ENCODE results near the gene USP38. TPM values are rescaled to one million over a fixed set of nuclear protein-coding genes. Genes with fewer than 3 reads are reported as not detected.

USP38 gene
- total and polyA plus RNA-seq, 2 of the 4 experiments (the other 2 are of a cell fraction) = 5.5 to 17.0 TPM

GRCh38 chr4:143253166-143253565, 68.4 kb downstream of the USP38 start:
- Histone ChIP-seq H4K8ac (ENCODE audit: low read depth in 2 of 2, low read length in 2 of 2) (no peak overlapping the region; a peak in 1 of 4 replicates), H4K5ac (ENCODE audit: low read depth, low read length) (no peak overlapping the region; the same call in 1 of the 2 replicates), H2BK20ac (ENCODE audit: low read depth, low read length) (0 out of 2 replicates have a peak overlapping the region, but pooled peaks have one; percentile 72), H3K4me2 (ENCODE audit: low read depth, low read length) (no peak overlapping the region), H2AK9ac (replicated peaks; ENCODE audit: low read depth, low read length, poor library complexity) (no peak overlapping the region), H3K4me1 (ENCODE audit: control insufficient read depth, insufficient read depth, low read length) (peaks cover 7% of the 10 kb centered on the region), H4K20me1 (ENCODE audit: insufficient read depth, low read length) (no peaks in the 10 kb centered on the region), H3K9me1 (ENCODE audit: insufficient read depth, low read length) (no peaks in the 10 kb centered on the region; the same call in 1 of the 2 replicates), H3K79me1 (ENCODE audit: low read depth in 1 of 2, low read length in 2 of 2) (no peaks in the 10 kb centered on the region), H3K9me3 (ENCODE audit: control insufficient read depth, insufficient read depth, low read length) (no peaks in the 10 kb centered on the region), H3K27ac (ENCODE audit: insufficient read depth, low read length) (no peak overlapping the region), H3K4ac (ENCODE audit: low read depth, low read length) (no peak overlapping the region), H3K36me3 (ENCODE audit: control insufficient read depth, insufficient read depth, low read length) (no peaks in the 10 kb centered on the region), H2BK15ac (ENCODE audit: low read depth, low read length) (no peak overlapping the region), H4K91ac (ENCODE audit: insufficient read depth, low read depth, low read length) (no peak overlapping the region), H2AK5ac (ENCODE audit: low read depth, low read length) (no peak overlapping the region), H2BK120ac (ENCODE audit: low read depth, low read length) (no peak overlapping the region), H3K4me3 (ENCODE audit: insufficient read depth, low read depth, low read length) (no peak overlapping the region), H3K9ac (ENCODE audit: low read depth, low read length) (no peak overlapping the region), H2BK5ac (ENCODE audit: low read depth, low read length, poor library complexity, severe bottlenecking) (no peak overlapping the region), H3K18ac (ENCODE audit: low read depth, low read length) (peak overlapping the region; percentile 52; the same call in 1 of the 2 replicates), H3K14ac (replicated peaks; ENCODE audit: low read depth, low read length) (no peak overlapping the region), H3K56ac (ENCODE audit: extremely low read depth, insufficient read depth, low read length) (no peak overlapping the region), H3K27me3 (ENCODE audit: control insufficient read depth, insufficient read depth, low read length) (no peaks in the 10 kb centered on the region), H2AFZ (replicated peaks; ENCODE audit: low read length, poor library complexity) (no peak overlapping the region), H3K23ac (ENCODE audit: low read depth, low read length) (no peak overlapping the region)
- ChIA-PET POLR2A (ENCODE audit: unreplicated experiment) (no interaction called here), CTCF (no interaction called here)
- intact Hi-C loops (cut with micrococcal nuclease) (no loop called here), dilution Hi-C loops (cut with HindIII; ENCODE audit: low sequenced_read_pairs, unreplicated experiment) (no loop called here), in situ Hi-C loops (cut with MboI; ENCODE audit: low sequenced_read_pairs) (no loop called here)
- TF ChIP-seq NFE2L2 (IDR thresholded peaks at IDR 0.05; ENCODE audit: low read depth, low read length) (no peak), BHLHE40 (IDR thresholded peaks at IDR 0.05; ENCODE audit: low read depth, low read length) (no peak), RCOR1 (IDR thresholded peaks at IDR 0.05; ENCODE audit: insufficient replicate concordance, low read length) (no peak), CTCF (conservative IDR thresholded peaks at IDR 0.05; ENCODE audit: low read depth, low read length) (no peak), SMC3 (IDR thresholded peaks at IDR 0.05; ENCODE audit: low read depth, low read length) (no peak), USF2 (IDR thresholded peaks at IDR 0.05; ENCODE audit: low read depth, low read length) (no peak), ELK1 (IDR thresholded peaks at IDR 0.05; ENCODE audit: borderline replicate concordance, low read depth, low read length) (no peak), CHD1 (IDR thresholded peaks at IDR 0.05; ENCODE audit: low read depth, low read length) (no peak), POLR2A (IDR thresholded peaks at IDR 0.05; ENCODE audit: low read depth, low read length) (no peak), MAFK (IDR thresholded peaks at IDR 0.05; ENCODE audit: low read depth, low read length) (no peak), CEBPB (IDR thresholded peaks at IDR 0.05; ENCODE audit: low read depth, low read length) (no peak), RFX5 (IDR thresholded peaks at IDR 0.05; ENCODE audit: low read depth, low read length) (no peak), MXI1 (IDR thresholded peaks at IDR 0.05; ENCODE audit: borderline replicate concordance, low read depth, low read length) (no peak), FOS (IDR thresholded peaks at IDR 0.05; ENCODE audit: low read depth, low read length) (no peak), MAZ (IDR thresholded peaks at IDR 0.05; ENCODE audit: borderline replicate concordance, low read depth, low read length) (no peak), RAD21 (IDR thresholded peaks at IDR 0.05; ENCODE audit: low read length) (no peak)
- WGBS, 2 experiments (ENCODE audit: extremely low coverage in 2 of 2, insufficient read length in 1 of 2) = no CpG with 5 or more reads among the region's 2 CpGs
- ATAC-seq (ENCODE audit: low read depth) (no peak), DNase-seq (no peak)
- BruUV-seq (replicated peaks) = no TSS peak

All from IMR-90 (cell line).